Neuronal stem cell (in vitro differentiated cells): ENCODE results near the gene BSCL2. TPM values are rescaled to one million over a fixed set of nuclear protein-coding genes. Genes with fewer than 3 reads are reported as not detected.

Experiments used
- DNase-seq: peaks from one replicate; pipeline ENCODE4 v3.0.0-alpha.2; 2013; ENCODE audit warnings: low spot score
- H2AFZ ChIP-seq: one replicate; pipeline ENCODE4 v1.6.1; 2013; ENCODE audit warnings: mild to moderate bottlenecking, low read length, inconsistent platforms
- H2AK5ac ChIP-seq: 2 replicates; pipeline ENCODE4 v1.6.1; 2013; ENCODE audit warnings: low read depth, mild to moderate bottlenecking, inconsistent platforms, low read length, moderate library complexity, mixed read lengths
- H2BK120ac ChIP-seq: 2 replicates; pipeline ENCODE4 v1.6.1; 2013; ENCODE audit warnings: low read depth, mild to moderate bottlenecking, inconsistent platforms, low read length, moderate library complexity, mixed read lengths
- H2BK12ac ChIP-seq: one replicate; pipeline ENCODE4 v1.6.1; 2013; ENCODE audit warnings: low read length, inconsistent platforms
- H2BK15ac ChIP-seq: 2 replicates; pipeline ENCODE4 v1.6.1; 2013; ENCODE audit warnings: mild to moderate bottlenecking, low read length, inconsistent platforms, mixed read lengths
- H2BK5ac ChIP-seq: one replicate; pipeline ENCODE4 v1.6.1; 2013; ENCODE audit warnings: inconsistent platforms, mild to moderate bottlenecking, low read length, moderate library complexity
- H3K14ac ChIP-seq: one replicate; pipeline ENCODE4 v1.6.1; 2013; ENCODE audit warnings: low read length, inconsistent platforms
- H3K18ac ChIP-seq: 2 replicates; pipeline ENCODE4 v1.6.1; 2013; ENCODE audit warnings: low read length, inconsistent platforms
- H3K23ac ChIP-seq: 2 replicates; pipeline ENCODE4 v1.6.1; 2013; ENCODE audit warnings: low read depth, mild to moderate bottlenecking, mixed read lengths, low read length, inconsistent platforms; ENCODE audit not compliant: poor library complexity
- H3K27ac ChIP-seq: replicated peaks from 3 replicates; pipeline ENCODE4 v1.5.1; 2013; ENCODE audit warnings: low read length, inconsistent platforms
- H3K27me3 ChIP-seq, 3 experiments: 2 replicates each; pipeline ENCODE4 v1.6.1; 2013; ENCODE audit warnings: low read length in 3 of 3, mild to moderate bottlenecking in 2 of 3, inconsistent platforms in 1 of 3, low read depth in 1 of 3, mixed read lengths in 1 of 3, moderate library complexity in 1 of 3; ENCODE audit not compliant: control insufficient read depth in 3 of 3, insufficient read depth in 3 of 3
- H3K36me3 ChIP-seq, 2 donors: replicated peaks in 1 of 2; 2 replicates each; pipeline ENCODE4 v1.6.1; 2013; ENCODE audit warnings: low read length in 2 of 2; ENCODE audit not compliant: control insufficient read depth in 2 of 2, insufficient read depth in 2 of 2
- H3K4ac ChIP-seq: 2 replicates; pipeline ENCODE4 v1.6.1; 2013; ENCODE audit warnings: inconsistent platforms, mild to moderate bottlenecking, low read length, moderate library complexity
- H3K4me1 ChIP-seq, 2 donors: 1 replicate in 1 of 2; 2 replicates in 1 of 2; pipeline ENCODE4 v1.6.1; 2013; ENCODE audit warnings: low read length in 2 of 2, low read depth in 1 of 2; ENCODE audit not compliant: control insufficient read depth in 2 of 2, insufficient read depth in 1 of 2
- H3K4me2 ChIP-seq: one replicate; pipeline ENCODE4 v1.6.1; 2013; ENCODE audit warnings: mild to moderate bottlenecking, low read length, inconsistent platforms; ENCODE audit not compliant: insufficient read depth, poor library complexity, severe bottlenecking
- H3K4me3 ChIP-seq, 2 donors: 2 replicates each; pipeline ENCODE4 v1.5.1; 2013; ENCODE audit warnings: low read length in 2 of 2, mild to moderate bottlenecking in 2 of 2, inconsistent platforms in 1 of 2, moderate library complexity in 1 of 2
- H3K79me1 ChIP-seq: one replicate; pipeline ENCODE4 v1.6.1; 2013; ENCODE audit warnings: low read depth, mild to moderate bottlenecking, inconsistent platforms, low read length, moderate library complexity
- H3K9ac ChIP-seq: one replicate; pipeline ENCODE4 v1.6.1; 2013; ENCODE audit warnings: mild to moderate bottlenecking, low read depth, low read length, inconsistent platforms; ENCODE audit not compliant: poor library complexity
- H3K9me3 ChIP-seq, 2 donors: replicated peaks in 1 of 2; 2 replicates each; pipeline versions ENCODE3 to v1.6.1; 2013; ENCODE audit warnings: low read length in 2 of 2, mild to moderate bottlenecking in 2 of 2, inconsistent platforms in 1 of 2, low read depth in 1 of 2, mixed read lengths in 1 of 2, moderate library complexity in 1 of 2; ENCODE audit not compliant: control insufficient read depth in 2 of 2, insufficient read depth in 1 of 2
- H4K8ac ChIP-seq: one replicate; pipeline ENCODE4 v1.6.1; 2013; ENCODE audit warnings: low read depth, mild to moderate bottlenecking, inconsistent platforms, low read length, moderate library complexity
- H4K91ac ChIP-seq: one replicate; pipeline ENCODE4 v1.6.1; 2013; ENCODE audit warnings: low read length, low read depth, mild to moderate bottlenecking, inconsistent platforms; ENCODE audit not compliant: poor library complexity
- WGBS, 2 donors: extraction: QIAGEN DNeasy Blood & Tissue Kit; methylation state at CpG; one replicate each; pipeline ENCODE4 v1.1.7; 2013; ENCODE audit warnings: missing lambda C conversion rate in 2 of 2, mixed read lengths in 1 of 2; ENCODE audit not compliant: insufficient read length in 2 of 2, insufficient replicate concordance in 1 of 2; ENCODE audit errors: extremely low coverage in 2 of 2; 5-methylcytosine and 5-hydroxymethylcytosine counted together
- polyA plus RNA-seq, 2 experiments: library from polyadenylated mRNA; stranded (reverse); fragments of 200-250 nt; gene quantifications; one replicate each; pipeline ENCODE4 v1.2.3, GENCODE V29; 2013

The BSCL2 gene
- 70.6 TPM for polyA plus RNA-seq (2013, experiment 1 of 2)
- polyA plus RNA-seq (2013, experiment 2 of 2) = 63.6 TPM

- peak within 1 kb of the TSS; percentile 92 for H3K27ac ChIP-seq
- peak within 1 kb of the TSS; percentile 94 for H2BK5ac ChIP-seq
- no peaks in the 10 kb centered on the region for H3K79me1 ChIP-seq
- H3K4me3 ChIP-seq = peak within 1 kb of the TSS; percentile 70 to 73
- no peak within 1 kb of the TSS for H4K91ac ChIP-seq
- H3K23ac ChIP-seq = peak within 1 kb of the TSS; percentile 90
- peak within 1 kb of the TSS; percentile 98 for H3K18ac ChIP-seq
- H2AK5ac ChIP-seq = peak within 1 kb of the TSS; percentile 88
- WGBS, 2 donors = no CpG with 5 or more reads among the region's 10 CpGs
- peak; percentile 79 for DNase-seq
- H3K9me3 ChIP-seq = no peaks in the 10 kb centered on the region
- peaks cover 12 to 57% of the 10 kb centered on the region in 2 donors for H3K36me3 ChIP-seq
- peak within 1 kb of the TSS; percentile 77 for H2AFZ ChIP-seq
- H3K27me3 ChIP-seq = no peaks in the 10 kb centered on the region
- H3K4me1 ChIP-seq = peaks cover 23 to 31% of the 10 kb centered on the region in 2 donors
- peak within 1 kb of the TSS; percentile 94 for H3K4me2 ChIP-seq
- H2BK12ac ChIP-seq = peak within 1 kb of the TSS; percentile 76
- peak within 1 kb of the TSS; percentile 38 for H2BK15ac ChIP-seq
- H3K14ac ChIP-seq = peak within 1 kb of the TSS; percentile 43
- H3K4ac ChIP-seq = peak within 1 kb of the TSS; percentile 97
- peak within 1 kb of the TSS; percentile 86 for H3K9ac ChIP-seq
- H4K8ac ChIP-seq = no peak within 1 kb of the TSS
- H2BK120ac ChIP-seq = peak within 1 kb of the TSS; percentile 18
Observed at GRCh38 chr11:62707277-62707861, at the start of gene BSCL2, which contains the start of gene GNG3. BSCL2 (minus strand) TSS chr11:62707424; CDS start chr11:62707195, 229 bp downstream. GNG3 (plus strand) TSS chr11:62707676; CDS start chr11:62708296, 620 bp downstream.

DNA sequence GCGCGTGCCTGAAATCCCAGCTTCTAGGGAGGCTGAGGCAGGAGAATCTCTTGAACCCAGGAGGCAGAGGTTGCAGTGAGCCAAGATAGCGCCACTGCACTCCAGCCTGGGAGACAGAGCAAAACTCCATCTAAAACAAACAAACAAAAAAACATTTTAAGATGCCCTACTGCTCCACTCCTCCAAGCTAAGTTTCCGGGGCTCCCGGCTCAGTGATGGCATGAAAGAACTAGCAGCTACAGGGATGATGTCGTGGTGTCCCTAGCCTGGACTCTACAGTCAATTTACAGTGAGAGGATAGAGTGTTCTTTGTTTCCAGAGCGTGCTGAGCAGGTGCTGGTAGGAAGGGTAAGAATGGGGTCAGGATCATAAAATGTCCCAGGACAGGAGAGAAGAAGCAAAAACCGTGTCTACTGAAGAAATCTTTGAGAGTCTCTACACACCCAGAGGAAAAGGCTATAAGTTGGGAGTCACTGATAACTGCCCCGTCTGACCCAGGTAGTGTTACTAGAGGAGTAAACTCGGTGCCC lies 47.9 kb upstream of the BSCL2 start:
- Histone ChIP-seq H4K8ac (no peak overlapping the region), H2AK5ac (peak overlapping the region; percentile 6), H3K4ac (no peak overlapping the region), H3K9ac (no peak overlapping the region), H3K79me1 (peaks cover 11% of the 10 kb centered on the region), H3K27ac (no peak overlapping the region), H3K4me2 (no peak overlapping the region), H4K91ac (no peak overlapping the region), H3K27me3 (no peaks in the 10 kb centered on the region), H3K36me3 (peaks cover 12 to 16% of the 10 kb centered on the region in 2 donors), H3K4me3 (no peak overlapping the region), H3K18ac (no peak overlapping the region), H3K4me1 (peaks cover 4 to 5% of the 10 kb centered on the region in 2 donors), H3K14ac (no peak overlapping the region), H3K23ac (no peak overlapping the region), H2AFZ (no peak overlapping the region), H2BK120ac (no peak overlapping the region), H2BK12ac (no peak overlapping the region), H2BK5ac (no peak overlapping the region), H3K9me3 (no peaks in the 10 kb centered on the region), H2BK15ac (no peak overlapping the region)
- no peak for DNase-seq
- no CpG with 5 or more reads among the region's 10 CpGs for WGBS, 2 donors

GRCh38 chr11:62753736-62754603 lies 46.7 kb upstream of the BSCL2 start, which contains the start of gene ZBTB3:
ZBTB3 (minus strand) TSS chr11:62754160; CDS start chr11:62753664, 496 bp downstream.
- Histone ChIP-seq H3K27me3 (no peaks in the 10 kb centered on the region), H3K18ac (peak within 1 kb of the TSS; percentile 97), H2BK12ac (no peak within 1 kb of the TSS), H3K36me3 (peaks cover 12 to 20% of the 10 kb centered on the region in 2 donors), H2AK5ac (peak within 1 kb of the TSS; percentile 53), H3K4ac (no peak within 1 kb of the TSS), H4K8ac (no peak within 1 kb of the TSS), H2BK15ac (no peak within 1 kb of the TSS), H2BK120ac (no peak within 1 kb of the TSS), H3K4me3 (peak within 1 kb of the TSS; percentile 76 to 96), H3K4me1 (peaks cover 4 to 5% of the 10 kb centered on the region in 2 donors), H4K91ac (no peak within 1 kb of the TSS), H2AFZ (peak within 1 kb of the TSS; percentile 92), H3K14ac (no peak within 1 kb of the TSS), H3K27ac (peak within 1 kb of the TSS; percentile 83), H3K23ac (peak within 1 kb of the TSS; percentile 44), H2BK5ac (peak within 1 kb of the TSS; percentile 31), H3K79me1 (peaks cover 11% of the 10 kb centered on the region), H3K9ac (peak within 1 kb of the TSS; percentile 91), H3K9me3 (no peaks in the 10 kb centered on the region), H3K4me2 (peak within 1 kb of the TSS; percentile 52)
- no CpG with 5 or more reads among the region's 47 CpGs for WGBS, 2 donors
- peak; percentile 98 for DNase-seq
